Suprapubic skin (tissue), 3 donors: ENCODE results near the gene SPATA33.

Experiments used
- EP300 ChIP-seq: sonication (generic); formaldehyde crosslinking; IDR thresholded peaks from one replicate; pipeline ENCODE4 v1.6.1; 2017; ENCODE audit warnings: antibody characterized with exemption
- POLR2A ChIP-seq, 2 donors: fragments of 450-650 bp; IDR thresholded peaks; one replicate each; pipeline ENCODE4 v1.6.1; 2017; ENCODE audit warnings: antibody characterized with exemption in 2 of 2, mild to moderate bottlenecking in 2 of 2, moderate library complexity in 2 of 2
- TF ChIP-seq, protein P1 (sequence below), 2 donors: fragments of 200-600 bp in 1 of 2; fragments of 450-650 bp in 1 of 2; sonication (generic) in 1 of 2; IDR thresholded peaks; one replicate each; pipeline ENCODE4 v1.5.1; 2016 to 2019; ENCODE audit warnings: antibody characterized with exemption in 2 of 2, mild to moderate bottlenecking in 1 of 2, moderate library complexity in 1 of 2

DNA sequence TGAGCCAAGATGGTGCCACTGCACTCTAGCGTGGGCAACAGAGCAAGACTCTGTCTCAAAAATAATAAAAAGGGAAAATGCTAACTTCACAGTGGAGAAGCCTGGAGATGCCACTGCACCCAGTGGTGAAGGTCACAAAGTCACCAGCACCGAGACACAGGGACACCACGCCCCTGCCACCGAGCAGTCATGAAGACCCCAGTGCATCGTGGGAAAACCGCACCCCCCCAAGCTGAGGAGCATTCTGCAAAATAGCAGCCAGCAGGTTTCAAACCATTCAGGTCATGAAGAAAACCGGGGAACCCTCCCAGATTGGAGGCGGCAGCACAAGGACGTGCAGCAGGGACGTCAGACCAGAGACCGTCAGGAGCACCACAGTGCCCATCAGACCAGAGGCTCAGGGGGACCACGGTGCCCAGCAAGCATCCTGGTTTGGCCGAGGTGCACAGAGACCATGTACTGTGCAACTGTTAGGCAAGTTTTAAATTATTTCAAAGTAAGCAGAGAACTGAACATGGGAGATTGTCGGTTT lies 13.8 kb upstream of the SPATA33 start:
- TF ChIP-seq EP300 = no peak
- no peak for TF ChIP-seq POLR2A (IDR thresholded peaks at IDR 0.05)
- TF ChIP-seq, protein P1, sequence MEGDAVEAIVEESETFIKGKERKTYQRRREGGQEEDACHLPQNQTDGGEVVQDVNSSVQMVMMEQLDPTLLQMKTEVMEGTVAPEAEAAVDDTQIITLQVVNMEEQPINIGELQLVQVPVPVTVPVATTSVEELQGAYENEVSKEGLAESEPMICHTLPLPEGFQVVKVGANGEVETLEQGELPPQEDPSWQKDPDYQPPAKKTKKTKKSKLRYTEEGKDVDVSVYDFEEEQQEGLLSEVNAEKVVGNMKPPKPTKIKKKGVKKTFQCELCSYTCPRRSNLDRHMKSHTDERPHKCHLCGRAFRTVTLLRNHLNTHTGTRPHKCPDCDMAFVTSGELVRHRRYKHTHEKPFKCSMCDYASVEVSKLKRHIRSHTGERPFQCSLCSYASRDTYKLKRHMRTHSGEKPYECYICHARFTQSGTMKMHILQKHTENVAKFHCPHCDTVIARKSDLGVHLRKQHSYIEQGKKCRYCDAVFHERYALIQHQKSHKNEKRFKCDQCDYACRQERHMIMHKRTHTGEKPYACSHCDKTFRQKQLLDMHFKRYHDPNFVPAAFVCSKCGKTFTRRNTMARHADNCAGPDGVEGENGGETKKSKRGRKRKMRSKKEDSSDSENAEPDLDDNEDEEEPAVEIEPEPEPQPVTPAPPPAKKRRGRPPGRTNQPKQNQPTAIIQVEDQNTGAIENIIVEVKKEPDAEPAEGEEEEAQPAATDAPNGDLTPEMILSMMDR (IDR thresholded peaks at IDR 0.05) = no peak
